DMS79 (cell line): ENCODE data around the gene B3GNT8.
"Not testable (repeated sequence)": the region's sequence is repeated elsewhere in the genome, so short reads cannot be mapped to it uniquely, and the experiment has no call there.

Experiments
- DNase-seq: peaks from one replicate; lab custom pipeline; 2025; lab: John Stamatoyannopoulos, UW

The B3GNT8 gene

GRCh38 chr19:41426952-41427646 lies at the start of gene B3GNT8:
B3GNT8 (minus strand) TSS chr19:41427374; CDS start chr19:41426778, 596 bp downstream.
- peak; percentile 83 for DNase-seq

DNA sequence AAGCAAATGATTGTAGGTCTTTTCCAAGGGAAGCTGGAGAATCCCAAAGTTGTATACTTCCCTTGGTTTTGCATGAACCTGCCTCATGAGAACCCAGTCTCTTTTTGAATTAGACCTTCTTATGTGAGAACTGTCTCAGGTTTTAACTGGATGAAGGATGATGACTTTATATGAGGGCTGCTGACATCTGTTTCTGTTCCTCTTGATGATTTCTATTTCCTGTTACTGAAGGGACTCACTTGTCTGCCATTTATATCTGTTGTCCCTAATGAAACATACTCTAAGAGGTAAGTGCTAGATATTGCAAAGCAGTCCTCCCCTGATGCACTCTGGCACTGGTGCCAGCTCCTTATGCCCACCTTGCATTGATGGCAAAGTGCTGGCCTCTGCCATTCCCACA lies 49.4 kb upstream of the B3GNT8 start:
- no peak for DNase-seq

- not testable (repeated sequence) for DNase-seq
Observed at GRCh38 chr19:41463257-41464256, 36.4 kb upstream of the B3GNT8 start.

GRCh38 chr19:41462497-41462896 lies 35.3 kb upstream of the B3GNT8 start:
- DNase-seq = no peak

GRCh38 chr19:41457241-41457640 lies 30.1 kb upstream of the B3GNT8 start:
- no peak for DNase-seq

- DNase-seq = no peak
Observed at GRCh38 chr19:41456342-41456918, 29.3 kb upstream of the B3GNT8 start.

DNA sequence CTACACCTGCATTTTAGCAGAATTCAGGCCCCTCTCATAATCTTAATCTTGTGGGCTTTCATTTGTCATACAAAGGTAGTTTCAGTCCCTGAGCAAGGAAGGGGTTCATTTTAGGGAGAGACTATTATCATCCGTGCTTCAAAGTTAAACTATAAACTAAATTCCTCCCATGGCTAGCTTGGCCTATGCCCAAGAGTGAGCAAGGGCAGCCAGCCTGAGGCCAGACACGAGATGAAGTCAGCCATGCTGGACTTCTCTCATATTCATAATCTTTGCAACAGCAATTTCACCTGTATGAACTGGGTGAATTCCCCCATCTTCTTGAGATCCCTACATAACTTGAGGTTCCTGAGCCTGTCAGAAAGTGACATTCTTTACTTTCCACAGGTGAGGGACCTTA lies 28.8 kb upstream of the B3GNT8 start:
- DNase-seq = no peak

DNA sequence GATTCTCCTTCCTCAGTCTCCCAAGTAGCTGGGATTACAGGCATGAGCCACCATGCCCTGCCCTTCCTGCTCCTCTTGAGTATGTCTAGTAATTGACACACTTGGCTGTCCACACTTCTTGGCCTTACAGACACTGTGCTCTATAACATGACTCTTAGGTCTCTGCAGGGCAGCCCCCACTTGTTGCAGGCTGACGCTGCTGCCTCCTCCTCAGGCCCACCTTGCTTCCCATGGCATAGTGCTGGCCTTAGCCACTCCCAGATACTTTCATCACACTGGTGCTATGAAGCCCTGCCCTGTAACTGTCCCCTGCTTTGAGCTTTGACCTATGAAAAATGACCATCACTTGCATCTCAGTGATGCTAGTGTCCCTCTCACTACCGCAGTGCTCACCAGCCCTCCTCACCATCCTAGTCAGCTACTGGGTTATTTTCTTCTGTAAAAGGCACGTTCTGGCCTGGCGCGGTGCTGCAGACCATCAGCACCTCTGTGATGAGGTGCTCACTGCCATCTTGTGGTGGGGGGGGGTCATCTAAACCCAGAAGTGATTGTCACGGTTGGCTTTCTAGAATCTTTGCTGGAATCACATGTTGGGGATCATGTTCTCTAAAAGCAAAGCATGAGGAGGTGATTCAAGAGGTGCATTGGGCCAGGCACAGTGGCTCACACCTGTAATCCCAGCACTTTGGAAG lies 25.6 kb upstream of the B3GNT8 start:
- DNase-seq = no peak

DNA sequence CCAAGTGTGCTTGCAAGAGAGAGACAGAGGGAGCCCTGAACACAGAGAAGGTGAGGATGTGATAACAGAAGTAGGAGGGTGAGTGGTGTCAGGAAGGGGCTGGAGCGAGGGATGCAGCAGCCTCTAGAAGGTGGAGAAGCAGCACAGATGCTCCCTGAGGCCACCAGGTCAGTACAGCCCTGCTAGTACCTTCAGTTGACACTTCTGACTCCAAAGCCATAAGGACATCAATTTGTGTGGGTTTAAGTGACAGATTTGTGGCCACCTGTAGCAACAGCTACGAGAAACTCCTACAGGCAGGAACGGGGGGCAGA lies 22.6 kb upstream of the B3GNT8 start:
- DNase-seq = no peak

- peak; percentile 45 for DNase-seq
Observed at GRCh38 chr19:41449079-41449864, 22.1 kb upstream of the B3GNT8 start.

- DNase-seq = no peak
Observed at GRCh38 chr19:41447732-41448332, 20.7 kb upstream of the B3GNT8 start.

DNA sequence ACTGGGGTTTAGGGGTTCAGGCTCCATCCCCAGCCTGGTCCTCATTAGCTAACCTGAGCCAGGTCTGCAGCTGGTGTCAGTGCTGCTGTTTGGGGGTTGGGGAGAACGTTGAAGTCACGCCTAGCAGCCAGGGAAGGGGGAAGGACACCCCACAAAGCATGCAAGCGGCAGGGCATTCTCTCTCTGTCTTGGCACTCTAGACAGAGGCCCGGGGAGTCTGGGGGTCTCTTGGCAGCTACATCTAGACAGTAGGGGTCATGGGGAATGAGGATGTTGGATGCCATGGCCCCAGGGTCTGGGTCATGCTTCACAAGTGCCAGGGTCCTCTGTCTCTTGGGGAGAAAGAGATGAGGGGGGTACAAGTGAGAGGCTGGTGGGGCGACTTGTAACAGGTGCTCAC lies 18.4 kb upstream of the B3GNT8 start:
- no peak for DNase-seq

DNA sequence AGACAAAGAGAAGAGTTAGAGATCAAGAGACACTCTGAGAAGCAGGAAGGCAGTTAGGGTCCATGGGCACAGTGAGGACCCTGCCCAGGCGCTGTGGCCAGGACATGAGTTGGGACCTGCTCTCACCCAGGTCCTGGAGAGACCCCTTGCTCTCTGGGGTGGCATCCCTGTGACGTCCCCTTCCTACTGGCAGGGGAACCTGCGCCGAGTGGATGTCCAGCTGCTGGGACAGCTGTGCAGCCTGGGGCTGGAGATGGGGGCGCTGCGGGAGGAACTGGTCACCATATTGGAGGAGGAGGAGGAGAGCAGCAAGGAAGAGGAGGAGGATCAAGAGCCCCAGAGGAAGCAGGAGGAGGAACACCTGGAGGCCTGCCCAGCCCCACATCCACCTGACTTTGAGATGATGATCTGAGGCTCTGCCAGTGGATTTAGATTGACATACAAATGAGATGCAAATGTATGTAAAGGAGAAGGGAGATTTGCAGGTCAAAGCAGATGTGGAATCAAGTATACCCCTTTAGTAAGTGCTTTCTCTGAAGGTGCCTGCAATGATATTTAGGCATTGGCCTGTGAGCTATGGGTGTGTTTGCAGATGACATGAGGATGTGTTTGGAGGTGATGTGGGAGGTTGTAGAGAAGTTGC lies 16.8 kb upstream of the B3GNT8 start:
- no peak for DNase-seq

DNA sequence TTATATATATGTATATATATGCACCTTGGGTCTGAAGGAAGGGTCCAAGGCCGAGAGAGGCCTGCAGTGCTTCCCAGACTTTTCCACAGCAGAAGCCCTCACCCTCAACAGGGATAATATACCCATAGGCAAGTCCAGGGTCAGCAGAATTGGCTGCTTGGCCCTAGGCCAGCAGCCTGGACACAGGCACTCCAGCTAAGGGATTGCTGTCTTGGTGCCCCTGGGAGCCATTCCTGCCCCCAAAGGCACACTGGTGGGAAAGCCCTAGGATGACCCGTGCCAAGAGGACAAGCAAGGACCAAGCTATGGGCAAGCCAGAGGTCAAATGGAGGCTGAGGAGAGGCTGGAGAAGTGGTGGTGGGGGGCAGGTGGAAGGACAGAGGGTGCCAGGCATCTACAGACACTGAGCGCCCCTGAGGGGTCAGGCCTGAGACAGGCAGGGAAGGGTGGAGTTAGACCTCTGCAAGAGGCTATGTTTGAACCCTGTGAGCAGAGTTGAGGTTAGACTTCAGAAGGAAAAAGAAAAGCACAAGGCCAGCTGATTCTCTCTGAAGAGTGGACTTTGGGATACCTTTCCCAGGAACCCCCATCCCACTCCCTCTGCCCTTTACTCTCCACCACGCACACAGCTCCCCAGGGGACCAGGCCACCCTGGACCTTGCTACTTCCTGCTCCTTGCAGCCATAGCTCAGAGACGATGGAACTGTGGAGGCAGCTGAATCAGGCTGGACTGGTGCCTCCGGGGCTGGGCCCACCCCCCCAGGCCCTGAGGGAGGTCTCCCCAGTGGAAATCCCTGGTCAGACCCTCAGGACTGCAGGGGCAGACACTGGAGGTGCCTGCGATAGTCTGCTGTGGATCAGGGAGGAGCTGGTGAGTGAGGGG lies 15.5 kb upstream of the B3GNT8 start, which contains the start of gene ERICH4:
TSS of gene ERICH4 (plus strand) at position 684 of the 883 bp plus-strand sequence. CDS start at position 698, 14 bp downstream.
- no peak for DNase-seq

GRCh38 chr19:41441321-41441945 lies 14.3 kb upstream of the B3GNT8 start:
- no peak for DNase-seq

GRCh38 chr19:41439441-41440222 lies 12.5 kb upstream of the B3GNT8 start, which contains the start of gene DMAC2:
DMAC2 (minus strand) TSS chr19:41439912; CDS start chr19:41439899, 13 bp downstream.
- peak; percentile 97 for DNase-seq

GRCh38 chr19:41437944-41438574 lies 10.9 kb upstream of the B3GNT8 start:
- no peak for DNase-seq

DNA sequence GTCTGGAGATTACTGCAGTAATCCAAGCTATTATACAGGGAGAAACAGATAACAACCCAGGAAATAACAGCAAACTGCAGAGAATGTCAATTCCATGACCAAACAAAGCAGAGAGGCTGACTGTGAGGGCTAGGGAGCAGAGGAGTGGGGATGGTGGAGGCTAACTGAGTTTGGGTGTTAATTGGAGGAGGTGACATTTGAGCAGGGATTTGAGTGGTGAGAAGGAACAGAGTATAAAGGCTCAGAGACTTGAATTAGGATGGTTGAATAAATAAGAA lies 9.4 kb upstream of the B3GNT8 start:
- no peak for DNase-seq
